ENCODE results near the gene NPHP1. TPM values are rescaled to one million over a fixed set of nuclear protein-coding genes. Genes with fewer than 3 reads are reported as not detected.
"Not testable (repeated sequence)": the region's sequence is repeated elsewhere in the genome, so short reads cannot be mapped to it uniquely, and the experiment has no call there.

NPHP1 gene
- 2.9 and 4.6 TPM in 2 replicates for polyA plus RNA-seq (2011; rRNA removed)
- polyA minus RNA-seq (2011; rRNA and poly(A)+ RNA removed), result 0.77 and 1.4 TPM in 2 replicates

- Histone ChIP-seq H3K4me3 (ENCODE audit: low read depth, low read length) (peak within 1 kb of the TSS; percentile 89), H3K27me3 (ENCODE audit: control insufficient read depth, insufficient read depth, low read length) (no peaks in the 10 kb centered on the region), H3K36me3 (ENCODE audit: control insufficient read depth, insufficient read depth, low read length) (no peaks in the 10 kb centered on the region)
- POLR2A ChIA-PET, result interaction anchor here (0.5 kb wide), 1 partner anchor 48 kb away, joined by 4 read pairs; no protein-coding TSS in a partner anchor
- TF ChIP-seq CTCF (IDR thresholded peaks at IDR 0.05; ENCODE audit: insufficient read depth, low read depth, low read length), result no peak
- no peak for DNase-seq (ENCODE audit: low read depth)
- CTCF ChIA-PET, result no interaction called here
Measured at GRCh38 chr2:110204408-110205385, at the start of gene NPHP1. NPHP1 (minus strand) TSS chr2:110205013; CDS start chr2:110204968, 45 bp downstream.

GRCh38 chr2:110248081-110248795 lies 43.4 kb upstream of the NPHP1 start:
- H3K27me3 ChIP-seq (ENCODE audit: control insufficient read depth, insufficient read depth, low read length); DNase-seq (ENCODE audit: low read depth); H3K36me3 ChIP-seq (ENCODE audit: control insufficient read depth, insufficient read depth, low read length); POLR2A ChIA-PET; CTCF ChIA-PET; H3K4me3 ChIP-seq (ENCODE audit: low read depth, low read length): not testable (repeated sequence)

- H3K27me3 ChIP-seq (ENCODE audit: control insufficient read depth, insufficient read depth, low read length); H3K36me3 ChIP-seq (ENCODE audit: control insufficient read depth, insufficient read depth, low read length); POLR2A ChIA-PET; H3K4me3 ChIP-seq (ENCODE audit: low read depth, low read length); DNase-seq (ENCODE audit: low read depth); CTCF ChIA-PET: not testable (repeated sequence)
Measured at GRCh38 chr2:110245488-110246435, 40.9 kb upstream of the NPHP1 start.

GRCh38 chr2:110243283-110243682 lies 38.5 kb upstream of the NPHP1 start:
- H3K36me3 ChIP-seq (ENCODE audit: control insufficient read depth, insufficient read depth, low read length); H3K27me3 ChIP-seq (ENCODE audit: control insufficient read depth, insufficient read depth, low read length); POLR2A ChIA-PET; DNase-seq (ENCODE audit: low read depth); H3K4me3 ChIP-seq (ENCODE audit: low read depth, low read length); CTCF ChIA-PET: not testable (repeated sequence)

- H3K27me3 ChIP-seq (ENCODE audit: control insufficient read depth, insufficient read depth, low read length); H3K4me3 ChIP-seq (ENCODE audit: low read depth, low read length); DNase-seq (ENCODE audit: low read depth); CTCF ChIA-PET; H3K36me3 ChIP-seq (ENCODE audit: control insufficient read depth, insufficient read depth, low read length); POLR2A ChIA-PET: not testable (repeated sequence)
Measured at GRCh38 chr2:110234514-110234913, 29.7 kb upstream of the NPHP1 start.

GRCh38 chr2:110229886-110230285 lies 25.1 kb upstream of the NPHP1 start:
- CTCF ChIA-PET; H3K4me3 ChIP-seq (ENCODE audit: low read depth, low read length); POLR2A ChIA-PET; H3K36me3 ChIP-seq (ENCODE audit: control insufficient read depth, insufficient read depth, low read length); DNase-seq (ENCODE audit: low read depth); H3K27me3 ChIP-seq (ENCODE audit: control insufficient read depth, insufficient read depth, low read length): not testable (repeated sequence)

- POLR2A ChIA-PET; H3K4me3 ChIP-seq (ENCODE audit: low read depth, low read length); H3K27me3 ChIP-seq (ENCODE audit: control insufficient read depth, insufficient read depth, low read length); CTCF ChIA-PET; DNase-seq (ENCODE audit: low read depth); H3K36me3 ChIP-seq (ENCODE audit: control insufficient read depth, insufficient read depth, low read length): not testable (repeated sequence)
Measured at GRCh38 chr2:110222626-110223025, 17.8 kb upstream of the NPHP1 start.
